ENCODE data around the gene TRIM23. TPM values are rescaled to one million over a fixed set of nuclear protein-coding genes. Genes with fewer than 3 reads are reported as not detected.

The TRIM23 gene
- total RNA-seq (2022; extraction: Qiagen RNA extraction; ENCODE audit: low read depth): 5.2 to 8.5 TPM (median 7.6 TPM) in 5 replicates

DNA sequence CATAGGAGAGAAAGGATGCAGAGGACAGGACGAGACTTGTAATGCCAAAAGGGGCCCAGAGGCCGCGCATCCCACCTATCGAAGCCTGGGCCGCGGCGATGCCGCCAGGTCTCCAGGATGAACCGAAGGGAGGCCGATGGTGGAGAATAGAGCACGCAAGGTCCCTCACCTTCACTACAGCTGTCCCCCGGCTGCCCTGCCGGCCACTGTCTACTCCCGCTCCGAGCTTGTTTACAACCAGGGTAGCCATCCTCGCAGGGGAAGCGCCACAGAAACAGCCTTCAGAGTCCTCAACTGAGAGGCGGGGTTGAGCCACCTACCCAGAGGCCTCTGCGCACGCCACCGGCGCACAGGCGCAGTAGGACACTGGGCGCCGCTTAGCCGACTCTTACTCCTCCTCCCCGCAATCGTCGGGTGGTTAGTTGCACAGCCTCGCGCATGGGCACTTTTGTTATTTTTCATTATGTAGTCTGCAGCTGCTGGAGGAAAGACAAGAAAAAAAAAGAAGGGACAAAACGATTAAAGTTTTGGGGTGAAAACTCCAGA, at the start of gene TRIM23:
TSS of gene TRIM23 (minus strand) at position 309 of the 546 bp plus-strand sequence. CDS start at position 250, 59 bp downstream.

DNA sequence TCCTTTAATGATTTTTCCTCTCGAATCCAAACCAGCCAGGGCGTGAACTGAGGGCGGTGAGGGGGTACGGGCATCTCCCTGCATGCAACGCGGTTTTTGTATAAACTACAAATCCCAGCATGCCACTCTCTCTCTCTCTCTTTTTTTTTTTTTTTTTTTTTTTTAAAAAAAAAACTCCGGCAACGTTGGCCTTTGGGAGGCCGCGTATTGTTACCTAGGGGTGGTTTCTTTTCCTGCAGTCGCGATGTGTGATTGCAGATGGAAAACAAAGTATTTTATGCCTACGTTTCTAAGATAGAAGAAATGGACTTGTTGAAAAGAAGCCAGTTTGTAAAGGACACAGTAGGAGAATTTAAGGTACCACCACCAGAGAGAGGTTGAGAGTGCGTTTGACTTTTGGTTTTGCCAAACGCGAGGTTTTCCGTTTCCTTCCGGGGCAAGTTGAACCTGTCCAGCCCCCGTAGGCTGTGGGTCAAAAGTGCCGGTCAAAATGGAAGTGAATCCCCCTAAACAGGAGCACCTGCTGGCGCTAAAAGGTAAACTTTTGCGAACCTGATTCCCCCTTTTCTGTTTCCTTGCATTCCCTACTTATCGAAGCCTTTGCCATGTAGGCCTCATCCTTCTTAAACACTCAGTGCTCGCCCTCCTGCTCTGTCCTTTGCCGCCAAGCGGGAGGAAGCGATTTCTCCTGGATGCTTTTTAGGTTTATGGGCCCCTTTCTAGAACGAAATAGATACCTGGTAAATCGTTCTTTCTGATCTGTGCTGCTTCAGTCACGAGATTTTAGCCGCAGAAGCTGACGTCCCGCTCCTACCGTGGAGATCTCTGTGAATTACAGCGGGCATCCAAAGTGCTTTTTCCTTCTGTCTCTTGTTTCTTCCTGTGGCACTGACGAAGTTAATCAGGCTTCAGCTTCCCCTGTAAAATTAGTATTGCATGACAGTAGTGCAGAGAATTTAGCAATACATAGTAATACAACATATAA, 730 bp upstream of the TRIM23 start, which contains the start of the genes SHLD3 and TRAPPC13:
TSS of gene SHLD3 (plus strand) at position 457 of the 985 bp plus-strand sequence. CDS start 4,561 bp downstream, outside the sequence.
TSS of gene TRAPPC13 (plus strand) at position 457 of the 985 bp plus-strand sequence. CDS start at position 491, 34 bp downstream.

DNA sequence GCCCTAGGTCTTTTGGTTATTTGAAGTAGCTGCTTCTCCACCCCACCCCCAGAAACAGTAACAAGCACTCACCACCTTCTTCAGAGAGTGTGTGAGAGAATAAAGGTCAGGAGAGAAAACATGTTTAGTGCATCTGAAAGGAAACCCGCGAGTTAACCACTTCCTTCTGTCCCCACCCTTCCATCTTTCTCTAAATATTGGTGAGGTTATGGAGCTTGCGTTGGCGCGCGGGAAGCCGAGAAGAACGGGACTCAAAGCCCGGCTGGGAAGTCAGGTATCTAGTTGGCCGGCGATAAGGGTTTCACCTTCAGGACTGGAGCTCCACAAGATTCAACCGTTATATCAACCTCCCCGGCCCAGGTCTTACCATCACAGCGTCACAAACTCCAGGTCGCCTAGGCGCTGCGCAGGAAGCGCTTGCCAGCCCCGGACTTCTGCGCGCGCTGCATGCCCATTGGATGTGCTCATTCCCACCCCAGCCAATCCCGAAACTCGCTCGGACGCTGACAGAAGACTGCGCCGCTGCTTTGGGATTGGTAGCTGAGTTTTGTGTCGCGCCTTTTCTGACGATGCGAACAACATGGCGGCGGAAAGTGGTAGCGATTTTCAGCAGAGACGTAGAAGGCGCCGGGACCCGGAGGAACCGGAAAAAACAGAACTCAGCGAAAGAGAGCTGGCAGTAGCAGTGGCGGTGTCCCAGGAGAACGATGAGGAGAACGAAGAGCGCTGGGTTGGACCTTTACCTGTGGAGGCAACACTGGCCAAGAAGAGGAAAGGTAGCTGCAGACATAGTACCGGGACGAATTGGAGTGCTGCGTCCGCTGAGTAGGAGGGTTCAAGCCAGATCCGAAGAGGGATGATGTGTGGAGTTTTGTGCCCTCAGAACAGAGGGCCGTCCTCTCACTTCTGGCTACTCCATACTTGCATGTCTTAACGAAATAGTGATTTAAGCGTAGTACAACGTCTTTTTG, 61.1 kb downstream of the TRIM23 start, which contains the start of the genes CENPK and PPWD1:
TSS of gene CENPK (minus strand) at position 438 of the 971 bp plus-strand sequence. CDS start 8,261 bp downstream, outside the sequence.
TSS of gene PPWD1 (plus strand) at position 566 of the 971 bp plus-strand sequence. CDS start at position 581, 15 bp downstream.

Other genes with a start within 250 kb of the TRIM23 start
- gene ADAMTS6, start 142.4 kb downstream of the TRIM23 start, total RNA-seq (2022; extraction: Qiagen RNA extraction; ENCODE audit: low read depth): 0.06 to 0.31 TPM (median 0.08 TPM) in 5 replicates
- 14.3 to 41.1 TPM (median 32.9 TPM) in 5 replicates for gene CENPK, start 61.2 kb downstream of the TRIM23 start, total RNA-seq (2022; extraction: Qiagen RNA extraction; ENCODE audit: low read depth)
- gene PPWD1, start 61.0 kb downstream of the TRIM23 start, total RNA-seq (2022; extraction: Qiagen RNA extraction; ENCODE audit: low read depth): 14.4 to 21.7 TPM (median 17.7 TPM) in 5 replicates
- gene SHLD3, start 694 bp upstream of the TRIM23 start, total RNA-seq (2022; extraction: Qiagen RNA extraction; ENCODE audit: low read depth): 1.5 to 3.6 TPM (median 2.2 TPM) in 5 replicates
- 8.5 to 15.3 TPM (median 14.4 TPM) in 5 replicates for gene TRAPPC13, start 694 bp upstream of the TRIM23 start, total RNA-seq (2022; extraction: Qiagen RNA extraction; ENCODE audit: low read depth)
- 6.3 to 8.2 TPM (median 7.5 TPM) in 5 replicates for gene SGTB, start 97.8 kb upstream of the TRIM23 start, total RNA-seq (2022; extraction: Qiagen RNA extraction; ENCODE audit: low read depth)
- 49.5 to 74.9 TPM (median 63.0 TPM) in 5 replicates for gene NLN, start 97.9 kb upstream of the TRIM23 start, total RNA-seq (2022; extraction: Qiagen RNA extraction; ENCODE audit: low read depth)